RWPE2 (cell line): ENCODE measurements around the gene ADCY1.

ENCODE experiments used
- ATAC-seq: fragments of 200-7000 bp; cut with Tn5 transposase; 3 replicates; pipeline ENCODE4 v1.9.1; 2021; ENCODE audit warnings: low read depth
- DNase-seq: peaks from one replicate; pipeline ENCODE4 v3.0.0-alpha.2; 2020; ENCODE audit warnings: low spot score
- H3K27ac ChIP-seq: fragments of 450-650 bp; 2 replicates; pipeline ENCODE4 v1.5.1; 2017; ENCODE audit warnings: mild to moderate bottlenecking; ENCODE audit not compliant: poor library complexity, severe bottlenecking
- H3K27me3 ChIP-seq: fragments of 250-450 bp; sonication (Bioruptor Pico); 2 replicates; pipeline ENCODE4 v1.5.1; 2021; ENCODE audit warnings: mild to moderate bottlenecking, moderate library complexity; ENCODE audit not compliant: insufficient read depth, poor library complexity, severe bottlenecking
- H3K36me3 ChIP-seq: fragments of 250-450 bp; sonication (Bioruptor Pico); 2 replicates; pipeline ENCODE4 v1.5.1; 2020; ENCODE audit warnings: low read depth, mild to moderate bottlenecking, moderate library complexity
- H3K4me1 ChIP-seq: fragments of 250-450 bp; sonication (Bioruptor Pico); 2 replicates; pipeline ENCODE4 v1.5.1; 2021; ENCODE audit warnings: mild to moderate bottlenecking, moderate library complexity; ENCODE audit not compliant: insufficient read depth, poor library complexity, severe bottlenecking
- H3K4me3 ChIP-seq: fragments of 250-450 bp; sonication (Bioruptor Pico); 2 replicates; pipeline ENCODE4 v1.5.1; 2021; ENCODE audit warnings: mild to moderate bottlenecking, moderate library complexity; ENCODE audit not compliant: severe bottlenecking
- H3K9me3 ChIP-seq: fragments of 250-450 bp; sonication (Bioruptor Pico); 2 replicates; pipeline ENCODE4 v1.5.1; 2021; ENCODE audit warnings: mild to moderate bottlenecking, moderate library complexity; ENCODE audit not compliant: severe bottlenecking
- TF ChIP-seq, protein P1 (sequence below): fragments of 450-650 bp; IDR thresholded peaks from one replicate; pipeline ENCODE4 v1.5.1; 2017; ENCODE audit warnings: mild to moderate bottlenecking, moderate library complexity; ENCODE audit not compliant: poor library complexity, severe bottlenecking

The ADCY1 gene

GRCh38 chr7:45714521-45714820 lies 140.3 kb downstream of the ADCY1 start:
- H3K27me3 ChIP-seq: no peaks in the 10 kb centered on the region
- H3K9me3 ChIP-seq: no peaks in the 10 kb centered on the region
- no peaks in the 10 kb centered on the region for H3K36me3 ChIP-seq
- no peaks in the 10 kb centered on the region for H3K4me1 ChIP-seq
- DNase-seq (no peak), ATAC-seq (no peak)
- TF ChIP-seq, protein P1, sequence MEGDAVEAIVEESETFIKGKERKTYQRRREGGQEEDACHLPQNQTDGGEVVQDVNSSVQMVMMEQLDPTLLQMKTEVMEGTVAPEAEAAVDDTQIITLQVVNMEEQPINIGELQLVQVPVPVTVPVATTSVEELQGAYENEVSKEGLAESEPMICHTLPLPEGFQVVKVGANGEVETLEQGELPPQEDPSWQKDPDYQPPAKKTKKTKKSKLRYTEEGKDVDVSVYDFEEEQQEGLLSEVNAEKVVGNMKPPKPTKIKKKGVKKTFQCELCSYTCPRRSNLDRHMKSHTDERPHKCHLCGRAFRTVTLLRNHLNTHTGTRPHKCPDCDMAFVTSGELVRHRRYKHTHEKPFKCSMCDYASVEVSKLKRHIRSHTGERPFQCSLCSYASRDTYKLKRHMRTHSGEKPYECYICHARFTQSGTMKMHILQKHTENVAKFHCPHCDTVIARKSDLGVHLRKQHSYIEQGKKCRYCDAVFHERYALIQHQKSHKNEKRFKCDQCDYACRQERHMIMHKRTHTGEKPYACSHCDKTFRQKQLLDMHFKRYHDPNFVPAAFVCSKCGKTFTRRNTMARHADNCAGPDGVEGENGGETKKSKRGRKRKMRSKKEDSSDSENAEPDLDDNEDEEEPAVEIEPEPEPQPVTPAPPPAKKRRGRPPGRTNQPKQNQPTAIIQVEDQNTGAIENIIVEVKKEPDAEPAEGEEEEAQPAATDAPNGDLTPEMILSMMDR: no peak
- H3K27ac ChIP-seq: no peak overlapping the region
- H3K4me3 ChIP-seq: no peak overlapping the region

GRCh38 chr7:45715471-45716352 lies 141.5 kb downstream of the ADCY1 start:
- H3K27ac ChIP-seq: no peak overlapping the region

GRCh38 chr7:45716380-45717203 lies 142.4 kb downstream of the ADCY1 start:
- no peaks in the 10 kb centered on the region for H3K4me1 ChIP-seq
- no peak for DNase-seq
- H3K36me3 ChIP-seq: no peaks in the 10 kb centered on the region
- H3K4me3 ChIP-seq: no peak overlapping the region
- no peaks in the 10 kb centered on the region for H3K27me3 ChIP-seq
- no peaks in the 10 kb centered on the region for H3K9me3 ChIP-seq
- no peak overlapping the region for H3K27ac ChIP-seq
- TF ChIP-seq, protein P1: no peak
- no peak for ATAC-seq

More at GRCh38 chr7:45715471-45716352, 141.5 kb downstream of the ADCY1 start:
- Histone ChIP-seq H3K36me3 (no peaks in the 10 kb centered on the region), H3K27me3 (no peaks in the 10 kb centered on the region), H3K4me1 (no peaks in the 10 kb centered on the region), H3K9me3 (no peaks in the 10 kb centered on the region), H3K4me3 (no peak overlapping the region)
- TF ChIP-seq, protein P1: no peak
- DNase-seq (no peak), ATAC-seq (no peak)

- no peaks in the 10 kb centered on the region for H3K4me1 ChIP-seq
Observed at GRCh38 chr7:45717537-45718235, 143.5 kb downstream of the ADCY1 start.

More at GRCh38 chr7:45717537-45718235, 143.5 kb downstream of the ADCY1 start:
- Histone ChIP-seq H3K36me3 (no peaks in the 10 kb centered on the region), H3K27me3 (no peaks in the 10 kb centered on the region), H3K27ac (no peak overlapping the region), H3K9me3 (no peaks in the 10 kb centered on the region), H3K4me3 (no peak overlapping the region)
- ATAC-seq (no peak), DNase-seq (no peak)
- TF ChIP-seq, protein P1: no peak
